Endothelial cell (in vitro differentiated cells): ENCODE results near the gene SHFL. TPM values are rescaled to one million over a fixed set of nuclear protein-coding genes. Genes with fewer than 3 reads are reported as not detected.
A peak's percentile ranks its signal among the peaks of the same experiment; 100 is the strongest.

Experiments used
- DNase-seq: peaks from one replicate; pipeline ENCODE4 v3.0.0; 2021; ENCODE audit warnings: low spot score
- H3K27ac Mint-ChIP-seq: one replicate; pipeline ENCODE4 v1.8.0; 2021; ENCODE audit warnings: mixed read lengths, inconsistent platforms; ENCODE audit not compliant: unreplicated experiment
- H3K27me3 Mint-ChIP-seq: one replicate; pipeline ENCODE4 v1.8.0; 2021; ENCODE audit warnings: mild to moderate bottlenecking, moderate library complexity, mixed read lengths, inconsistent platforms; ENCODE audit not compliant: unreplicated experiment
- H3K36me3 Mint-ChIP-seq: one replicate; pipeline ENCODE4 v1.8.0; 2021; ENCODE audit warnings: mild to moderate bottlenecking, low read depth, mixed read lengths, inconsistent platforms; ENCODE audit not compliant: unreplicated experiment
- H3K4me1 Mint-ChIP-seq: one replicate; pipeline ENCODE4 v1.8.0; 2021; ENCODE audit warnings: mild to moderate bottlenecking, mixed read lengths, inconsistent platforms; ENCODE audit not compliant: unreplicated experiment
- H3K4me3 Mint-ChIP-seq: one replicate; pipeline ENCODE4 v1.8.0; 2021; ENCODE audit warnings: mild to moderate bottlenecking, mixed read lengths, inconsistent platforms; ENCODE audit not compliant: unreplicated experiment
- H3K9me3 Mint-ChIP-seq: one replicate; pipeline ENCODE4 v1.8.0; 2021; ENCODE audit warnings: mixed read lengths, inconsistent platforms; ENCODE audit not compliant: unreplicated experiment
- CTCF ChIP-seq: fragments of 200-600 bp; sonication (generic); IDR thresholded peaks from one replicate; pipeline ENCODE4 v1.5.0; 2021; ENCODE audit warnings: antibody characterized with exemption; ENCODE audit not compliant: unreplicated experiment
- total RNA-seq: library from RNA; stranded (reverse); fragmentation: NEBNext Ultra II Directional; extraction: Animal tissue kit (Norgen Biotek cat#: 25700); gene quantifications from one replicate; pipeline ENCODE4 v1.2.1, GENCODE V29; 2021; ENCODE audit not compliant: unreplicated experiment

Gene SHFL
- total RNA-seq, 1 donor from 2014 or later, result 9.2 TPM

- H3K27me3 Mint-ChIP-seq, result no peaks in the 10 kb centered on the region
- DNase-seq, result no peak
Observed at GRCh38 chr19:10132905-10133304, 46.8 kb downstream of the SHFL start.

GRCh38 chr19:10133596-10133995 is 47.5 kb downstream of the SHFL start:
- peaks cover 19% of the 10 kb centered on the region for H3K36me3 Mint-ChIP-seq
- H3K27ac Mint-ChIP-seq, result no peak overlapping the region

More at GRCh38 chr19:10132905-10133304, 46.8 kb downstream of the SHFL start:
- H3K9me3 Mint-ChIP-seq, result no peaks in the 10 kb centered on the region
- H3K36me3 Mint-ChIP-seq, result peaks cover 17% of the 10 kb centered on the region
- H3K27ac Mint-ChIP-seq, result no peak overlapping the region
- no peaks in the 10 kb centered on the region for H3K4me1 Mint-ChIP-seq
- H3K4me3 Mint-ChIP-seq, result no peak overlapping the region
- TF ChIP-seq CTCF, result no peak

GRCh38 chr19:10134040-10134439 is 47.9 kb downstream of the SHFL start:
- H3K36me3 Mint-ChIP-seq, result peaks cover 20% of the 10 kb centered on the region

More at GRCh38 chr19:10133596-10133995, 47.5 kb downstream of the SHFL start:
- H3K9me3 Mint-ChIP-seq, result no peaks in the 10 kb centered on the region
- DNase-seq, result no peak
- no peak for TF ChIP-seq CTCF
- H3K4me3 Mint-ChIP-seq, result no peak overlapping the region
- H3K27me3 Mint-ChIP-seq, result no peaks in the 10 kb centered on the region
- no peaks in the 10 kb centered on the region for H3K4me1 Mint-ChIP-seq

GRCh38 chr19:10135551-10136334 is 49.6 kb downstream of the SHFL start:
- Mint-ChIP-seq H3K4me1 (no peaks in the 10 kb centered on the region), H3K27me3 (no peaks in the 10 kb centered on the region), H3K4me3 (no peak overlapping the region), H3K27ac (no peak overlapping the region), H3K9me3 (no peaks in the 10 kb centered on the region), H3K36me3 (peaks cover 23% of the 10 kb centered on the region)
- no peak for DNase-seq
- TF ChIP-seq CTCF, result no peak

More at GRCh38 chr19:10134040-10134439, 47.9 kb downstream of the SHFL start:
- no peaks in the 10 kb centered on the region for H3K4me1 Mint-ChIP-seq
- DNase-seq, result no peak
- no peaks in the 10 kb centered on the region for H3K27me3 Mint-ChIP-seq
- no peak overlapping the region for H3K27ac Mint-ChIP-seq
- no peaks in the 10 kb centered on the region for H3K9me3 Mint-ChIP-seq
- no peak for TF ChIP-seq CTCF
- no peak overlapping the region for H3K4me3 Mint-ChIP-seq

- H3K27ac Mint-ChIP-seq, result peak overlapping the region; percentile 52
- no peaks in the 10 kb centered on the region for H3K9me3 Mint-ChIP-seq
- no peak for TF ChIP-seq CTCF
- H3K4me3 Mint-ChIP-seq, result no peak overlapping the region
- H3K36me3 Mint-ChIP-seq, result peaks cover 26% of the 10 kb centered on the region
- no peaks in the 10 kb centered on the region for H3K4me1 Mint-ChIP-seq
- DNase-seq, result no peak
- H3K27me3 Mint-ChIP-seq, result no peaks in the 10 kb centered on the region
Observed at GRCh38 chr19:10136936-10137335, 50.8 kb downstream of the SHFL start.
